Peyer's patch (tissue), 4 donors: ENCODE measurements around the gene ZC3HAV1L.

Source experiments
- CTCF ChIP-seq, 6 experiments: fragments of 450-650 bp in 4 of 6; fragments of 200-600 bp in 2 of 6; sonication (generic) in 1 of 6; IDR thresholded peaks; one replicate each; pipeline ENCODE4 v1.5.1; 2017 to 2019; ENCODE audit warnings: antibody characterized with exemption in 6 of 6, mild to moderate bottlenecking in 3 of 6, moderate library complexity in 1 of 6
- POLR2A ChIP-seq, 2 donors: fragments of 450-650 bp; IDR thresholded peaks; one replicate each; pipeline ENCODE4 v1.5.1; 2017; ENCODE audit warnings: antibody characterized with exemption in 2 of 2, mild to moderate bottlenecking in 2 of 2, moderate library complexity in 2 of 2

DNA sequence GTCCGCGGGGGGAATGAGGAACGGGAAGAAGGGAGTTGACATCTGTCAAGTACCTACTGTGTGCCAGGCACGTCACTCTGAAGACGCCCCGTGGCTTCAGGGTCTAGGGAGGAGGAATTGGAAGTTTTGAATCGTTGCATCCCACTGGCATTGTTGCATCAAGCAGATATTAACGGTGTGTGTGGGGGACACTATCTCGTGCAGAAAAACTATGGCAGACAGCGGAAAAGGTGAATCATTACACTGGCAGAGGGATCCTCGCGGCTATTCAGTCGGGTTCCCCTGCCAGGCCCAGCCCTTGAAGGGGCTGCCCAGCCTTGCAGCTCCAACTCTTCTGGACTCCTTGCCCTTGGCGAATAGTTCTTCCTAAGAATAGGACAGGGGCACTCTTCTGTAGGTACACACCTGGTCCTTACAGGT is 53.6 kb downstream of the ZC3HAV1L start:
- no peak for TF ChIP-seq CTCF (IDR thresholded peaks at IDR 0.05)
- TF ChIP-seq POLR2A (IDR thresholded peaks at IDR 0.05): no peak
